Measurements from ENCODE around the gene ZNF341. TPM values are rescaled to one million over a fixed set of nuclear protein-coding genes. Genes with fewer than 3 reads are reported as not detected.

The ZNF341 gene
- total RNA-seq, 4 donors from 2014 or later, result 1.7 to 4.4 (median 2.9) TPM

DNA sequence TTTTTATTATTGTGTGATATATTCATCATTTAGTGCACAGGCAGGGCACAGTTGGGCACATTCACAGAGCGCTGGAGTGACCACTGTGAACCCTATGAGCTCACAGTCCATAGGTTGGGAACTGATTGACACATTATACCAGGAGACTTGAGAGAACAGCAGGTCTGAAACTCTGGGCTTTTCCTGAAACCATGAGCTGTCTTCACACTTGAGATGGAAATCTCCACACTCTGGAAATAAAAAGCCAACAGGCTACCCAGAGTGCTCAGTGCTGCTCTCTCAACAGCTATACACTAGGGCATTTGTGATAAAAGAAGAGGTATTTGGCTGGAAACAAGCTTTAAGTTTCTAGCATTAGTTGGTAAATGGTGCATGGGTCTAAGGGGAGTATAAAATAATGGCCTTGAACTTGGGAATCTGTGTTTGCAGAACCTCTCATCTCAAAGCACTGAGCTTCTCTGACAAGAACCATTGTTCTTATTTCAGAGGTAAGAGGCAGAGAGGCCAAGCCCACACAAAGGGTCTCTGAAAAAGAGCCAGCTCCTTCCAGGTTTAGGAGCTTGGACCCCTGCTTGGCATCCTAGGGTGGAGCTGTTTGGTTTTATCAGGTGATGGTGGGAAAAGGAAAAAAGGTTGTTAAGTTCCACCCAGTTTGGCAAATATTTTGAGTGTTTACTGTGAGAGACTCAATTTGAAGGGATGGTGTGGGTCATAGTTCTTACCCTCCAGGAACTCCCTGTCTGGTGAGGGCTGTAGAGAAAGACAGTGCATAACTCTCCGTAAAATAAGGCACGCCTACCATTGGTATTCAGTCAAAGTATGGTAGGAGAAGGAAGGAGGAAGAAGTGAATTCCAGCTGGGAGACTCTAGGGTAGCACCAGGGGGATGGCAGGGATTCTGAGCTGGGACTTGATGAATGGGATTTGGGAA lies 93.8 kb downstream of the ZNF341 start:
- TF ChIP-seq POLR2A (IDR thresholded peaks at IDR 0.05), result no peak
- TF ChIP-seq EP300 (IDR thresholded peaks at IDR 0.05), result no peak
- TF ChIP-seq POLR2AphosphoS5 (IDR thresholded peaks at IDR 0.05), result no peak
- TF ChIP-seq CTCF (IDR thresholded peaks at IDR 0.05), result no peak
- no peak for ATAC-seq
- peaks cover 29 to 87% (median 36%) of the 10 kb centered on the region in 3 donors for H3K4me1 ChIP-seq
- no peaks in the 10 kb centered on the region for H3K27me3 ChIP-seq
- H3K9me3 ChIP-seq, result no peaks in the 10 kb centered on the region
- WGBS, 2 donors (ENCODE audit: low coverage in 1 of 2), result 93 to 97% methylated on average over 2 to 3 of the region's 3 CpGs
- no peak overlapping the region for H3K4me3 ChIP-seq
- peaks cover 0 to 5% of the 10 kb centered on the region in 2 donors for H3K36me3 ChIP-seq
- peak overlapping the region in 3 of 4 donors; percentile 47 to 78 (median 71) for H3K27ac ChIP-seq

- TF ChIP-seq POLR2A (IDR thresholded peaks at IDR 0.05), result no peak
- TF ChIP-seq CTCF (IDR thresholded peaks at IDR 0.05), result no peak
- TF ChIP-seq POLR2AphosphoS5 (IDR thresholded peaks at IDR 0.05), result no peak
- Histone ChIP-seq H3K27me3 (no peaks in the 10 kb centered on the region), H3K36me3 (peaks cover 0 to 5% of the 10 kb centered on the region in 2 donors), H3K4me1 (peaks cover 29 to 89% (median 41%) of the 10 kb centered on the region in 3 donors), H3K27ac (peak overlapping the region; percentile 12 to 78 (median 59)), H3K4me3 (no peak overlapping the region), H3K9me3 (no peaks in the 10 kb centered on the region)
- WGBS, 2 donors (ENCODE audit: low coverage in 1 of 2), result 73 to 100% methylated on average over 1 to 5 of the region's 5 CpGs
- no peak for ATAC-seq
These were observed 94.6 kb downstream of the ZNF341 start for GRCh38 chr20:33826270-33826897.

- Histone ChIP-seq H3K27me3 (no peaks in the 10 kb centered on the region), H3K36me3 (peaks cover 0 to 5% of the 10 kb centered on the region in 2 donors), H3K4me1 (peaks cover 29 to 96% (median 47%) of the 10 kb centered on the region in 3 donors), H3K27ac (peak overlapping the region; percentile 12 to 78 (median 59)), H3K9me3 (no peaks in the 10 kb centered on the region), H3K4me3 (no peak overlapping the region)
- TF ChIP-seq EP300 (IDR thresholded peaks at IDR 0.05) (no peak), POLR2A (IDR thresholded peaks at IDR 0.05) (no peak), CTCF (IDR thresholded peaks at IDR 0.05) (no peak), POLR2AphosphoS5 (IDR thresholded peaks at IDR 0.05) (no peak)
- no peak for ATAC-seq
- 43 to 59% methylated on average over 2 of the region's 2 CpGs for WGBS, 2 donors (ENCODE audit: low coverage in 1 of 2)
These were observed 95.3 kb downstream of the ZNF341 start for GRCh38 chr20:33827109-33827508.

DNA sequence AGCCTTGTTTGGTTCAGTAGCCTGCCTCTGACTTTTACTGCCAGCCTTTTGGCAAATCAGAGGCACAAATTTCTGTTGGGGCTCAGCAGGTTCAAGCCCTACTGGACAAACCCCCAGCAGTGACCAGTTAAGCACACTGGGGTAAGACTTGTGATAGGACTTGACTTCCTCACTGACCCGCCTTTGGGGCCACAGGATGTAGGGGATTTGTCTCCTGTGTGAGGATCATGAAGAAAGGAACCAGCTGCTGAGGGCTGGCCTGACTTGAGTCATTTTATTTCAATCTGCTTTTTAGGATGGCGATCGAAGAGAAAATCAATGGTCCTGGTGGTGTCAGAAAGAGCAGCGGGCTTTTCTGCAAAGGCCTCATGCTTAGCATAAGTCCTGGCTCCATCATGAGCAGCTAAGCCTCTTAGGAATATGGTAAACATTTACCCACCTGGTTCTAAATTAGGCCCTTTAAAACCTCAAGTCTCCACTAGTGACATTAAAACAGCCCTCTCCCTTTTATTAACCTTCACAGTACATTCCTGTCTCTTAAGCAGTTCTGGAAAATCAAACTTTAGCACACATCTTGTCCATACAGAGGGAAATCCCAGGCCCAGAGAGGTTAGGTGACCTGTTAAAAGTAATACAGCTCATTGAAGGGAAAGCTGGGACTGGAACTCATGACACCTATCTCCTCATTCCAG lies 96.0 kb downstream of the ZNF341 start:
- WGBS, 2 donors (ENCODE audit: low coverage in 1 of 2), result 54 to 83% methylated on average over 2 to 4 of the region's 4 CpGs
- Histone ChIP-seq H3K4me3 (no peak overlapping the region), H3K27ac (peak overlapping the region; percentile 17 to 78 (median 59)), H3K27me3 (no peaks in the 10 kb centered on the region), H3K4me1 (peaks cover 29 to 97% (median 48%) of the 10 kb centered on the region in 3 donors), H3K9me3 (no peaks in the 10 kb centered on the region), H3K36me3 (peaks cover 0 to 5% of the 10 kb centered on the region in 2 donors)
- no peak for ATAC-seq
- TF ChIP-seq EP300 (IDR thresholded peaks at IDR 0.05), result no peak
- TF ChIP-seq POLR2AphosphoS5 (IDR thresholded peaks at IDR 0.05), result no peak
- no peak for TF ChIP-seq CTCF (IDR thresholded peaks at IDR 0.05)
- no peak for TF ChIP-seq POLR2A (IDR thresholded peaks at IDR 0.05)
